PFSK-1 (cell line): ENCODE results near the gene CLEC2L.

Experiments
- FOXP2 ChIP-seq: optimal IDR thresholded peaks from 2 replicates; pipeline ENCODE3; 2011; ENCODE audit warnings: borderline replicate concordance, control low read depth, inconsistent platforms; ENCODE audit not compliant: insufficient read depth; ENCODE audit errors: extremely low read length, extremely low read depth
- POLR2AphosphoS5 ChIP-seq: IDR thresholded peaks from 2 replicates; pipeline ENCODE4 v1.6.1; 2012; ENCODE audit warnings: low read depth, mild to moderate bottlenecking, control low read depth, low read length, moderate library complexity
- SIN3A ChIP-seq: IDR thresholded peaks from 2 replicates; pipeline ENCODE4 v1.6.1; 2012; ENCODE audit warnings: mild to moderate bottlenecking, low read length, moderate library complexity, borderline replicate concordance; ENCODE audit not compliant: insufficient read depth
- TAF1 ChIP-seq: IDR thresholded peaks from 2 replicates; pipeline ENCODE4 v1.6.1; 2012; ENCODE audit warnings: low read length, control low read depth, borderline replicate concordance; ENCODE audit not compliant: insufficient read depth
- TF ChIP-seq, protein P1 (sequence below), 2 experiments: IDR thresholded peaks; 2 replicates each; pipeline versions ENCODE4 v1.6.1 to v1.8.0; 2011 to 2012; ENCODE audit warnings: low read depth in 2 of 2, low read length in 2 of 2, control low read depth in 1 of 2, inconsistent platforms in 1 of 2, mild to moderate bottlenecking in 1 of 2, moderate library complexity in 1 of 2; ENCODE audit not compliant: insufficient read depth in 1 of 2

The CLEC2L gene

DNA sequence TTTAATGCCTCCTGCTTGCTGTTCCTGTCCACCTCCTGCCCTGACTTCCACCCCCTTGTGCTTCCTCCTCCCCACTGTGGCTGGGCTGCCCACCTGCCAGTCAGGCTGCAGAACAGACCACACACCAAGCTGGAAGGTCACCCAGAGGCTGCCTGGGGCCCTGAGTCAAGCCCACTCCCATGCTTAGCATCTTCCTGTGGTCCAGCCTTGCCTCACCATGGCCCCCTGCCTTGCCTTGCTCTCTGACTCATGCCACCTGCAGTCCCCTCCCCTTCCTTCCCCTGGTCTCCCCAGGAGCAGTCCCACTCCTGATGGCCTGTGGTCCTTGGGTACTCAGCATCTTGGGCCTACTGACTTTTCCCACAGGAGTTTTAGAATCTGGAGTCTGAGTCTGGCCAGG is 2.3 kb downstream of the CLEC2L start:
- TF ChIP-seq, protein P1, sequence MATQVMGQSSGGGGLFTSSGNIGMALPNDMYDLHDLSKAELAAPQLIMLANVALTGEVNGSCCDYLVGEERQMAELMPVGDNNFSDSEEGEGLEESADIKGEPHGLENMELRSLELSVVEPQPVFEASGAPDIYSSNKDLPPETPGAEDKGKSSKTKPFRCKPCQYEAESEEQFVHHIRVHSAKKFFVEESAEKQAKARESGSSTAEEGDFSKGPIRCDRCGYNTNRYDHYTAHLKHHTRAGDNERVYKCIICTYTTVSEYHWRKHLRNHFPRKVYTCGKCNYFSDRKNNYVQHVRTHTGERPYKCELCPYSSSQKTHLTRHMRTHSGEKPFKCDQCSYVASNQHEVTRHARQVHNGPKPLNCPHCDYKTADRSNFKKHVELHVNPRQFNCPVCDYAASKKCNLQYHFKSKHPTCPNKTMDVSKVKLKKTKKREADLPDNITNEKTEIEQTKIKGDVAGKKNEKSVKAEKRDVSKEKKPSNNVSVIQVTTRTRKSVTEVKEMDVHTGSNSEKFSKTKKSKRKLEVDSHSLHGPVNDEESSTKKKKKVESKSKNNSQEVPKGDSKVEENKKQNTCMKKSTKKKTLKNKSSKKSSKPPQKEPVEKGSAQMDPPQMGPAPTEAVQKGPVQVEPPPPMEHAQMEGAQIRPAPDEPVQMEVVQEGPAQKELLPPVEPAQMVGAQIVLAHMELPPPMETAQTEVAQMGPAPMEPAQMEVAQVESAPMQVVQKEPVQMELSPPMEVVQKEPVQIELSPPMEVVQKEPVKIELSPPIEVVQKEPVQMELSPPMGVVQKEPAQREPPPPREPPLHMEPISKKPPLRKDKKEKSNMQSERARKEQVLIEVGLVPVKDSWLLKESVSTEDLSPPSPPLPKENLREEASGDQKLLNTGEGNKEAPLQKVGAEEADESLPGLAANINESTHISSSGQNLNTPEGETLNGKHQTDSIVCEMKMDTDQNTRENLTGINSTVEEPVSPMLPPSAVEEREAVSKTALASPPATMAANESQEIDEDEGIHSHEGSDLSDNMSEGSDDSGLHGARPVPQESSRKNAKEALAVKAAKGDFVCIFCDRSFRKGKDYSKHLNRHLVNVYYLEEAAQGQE (IDR thresholded peaks at IDR 0.05; ENCODE audit: insufficient read depth in 1 of 2, low read depth in 2 of 2, low read length in 2 of 2): no peak
- TF ChIP-seq FOXP2 (no peak), SIN3A (no peak), TAF1 (no peak), POLR2AphosphoS5 (no peak)

DNA sequence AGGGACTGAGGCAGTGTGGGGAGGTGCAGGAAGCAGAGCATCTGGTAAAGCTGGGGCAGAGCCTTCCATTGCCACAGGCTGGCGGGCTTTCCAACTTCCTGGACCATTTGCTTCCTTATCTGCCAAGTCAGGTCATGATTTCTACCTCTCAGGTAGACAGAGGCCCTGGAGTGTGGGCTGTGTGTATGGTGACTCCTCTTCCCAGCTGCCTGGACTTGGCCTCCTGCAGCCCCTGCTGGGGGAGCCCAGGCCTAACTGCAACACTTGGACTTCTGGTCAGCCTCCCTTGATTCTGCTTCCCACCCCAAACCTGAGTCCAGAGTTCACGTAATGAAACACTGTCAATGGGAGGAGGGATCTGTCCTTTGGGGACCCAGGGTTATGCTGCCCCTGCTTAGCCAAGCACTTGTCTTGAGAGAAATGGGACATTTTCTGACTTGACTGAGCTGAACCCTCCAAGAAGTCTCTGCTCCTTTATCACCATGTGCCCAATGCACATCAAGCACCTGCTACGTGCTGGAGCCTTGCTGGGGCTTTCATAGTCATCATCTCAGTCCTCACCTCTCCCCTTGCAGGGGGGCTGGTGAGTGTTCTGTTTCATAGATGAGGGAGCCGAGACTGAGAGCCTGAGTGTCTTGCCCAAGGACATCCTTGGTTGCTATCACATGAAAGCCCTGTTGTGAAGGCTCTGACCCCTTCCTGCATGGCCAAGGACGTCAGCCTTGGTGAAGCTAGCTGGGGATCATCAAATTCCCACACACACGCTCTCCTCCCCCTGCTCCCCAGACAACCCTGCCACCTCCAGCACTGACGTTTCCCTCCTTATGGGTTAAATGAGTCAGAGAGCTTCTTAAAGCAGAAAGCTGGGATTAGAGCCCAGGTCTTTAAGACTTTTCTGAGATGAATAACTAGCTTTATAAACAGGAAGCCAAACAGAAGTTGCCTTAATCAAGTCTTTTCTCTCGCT is 3.4 kb downstream of the CLEC2L start:
- TF ChIP-seq, protein P1 (IDR thresholded peaks at IDR 0.05; ENCODE audit: insufficient read depth in 1 of 2, low read depth in 2 of 2, low read length in 2 of 2): no peak
- TF ChIP-seq SIN3A (no peak), FOXP2 (no peak), POLR2AphosphoS5 (no peak), TAF1 (no peak)

DNA sequence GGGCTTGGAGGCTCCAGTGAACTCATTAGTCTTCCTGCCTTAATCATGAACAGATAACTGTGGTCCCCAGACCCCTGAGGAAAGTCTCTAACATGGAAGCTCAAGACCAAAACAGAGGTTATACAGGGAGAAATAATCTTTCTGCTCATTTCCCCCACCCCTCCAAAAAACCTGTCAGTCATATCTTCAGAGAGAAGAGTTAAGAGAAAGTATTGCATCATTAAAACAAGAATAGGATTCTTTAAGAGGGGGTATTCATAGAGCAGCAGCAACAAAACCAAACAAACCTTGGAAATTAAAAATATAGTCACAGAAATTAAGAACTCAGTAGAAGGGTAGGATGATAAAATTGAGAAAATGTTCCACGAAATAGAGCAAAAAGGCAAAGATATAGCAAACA is 7.6 kb downstream of the CLEC2L start:
- TF ChIP-seq POLR2AphosphoS5 (no peak), FOXP2 (no peak), SIN3A (no peak), TAF1 (no peak)
- TF ChIP-seq, protein P1 (IDR thresholded peaks at IDR 0.05; ENCODE audit: insufficient read depth in 1 of 2, low read depth in 2 of 2, low read length in 2 of 2): no peak

- TF ChIP-seq TAF1 (no peak), POLR2AphosphoS5 (no peak), FOXP2 (no peak), SIN3A (no peak)
- TF ChIP-seq, protein P1 (IDR thresholded peaks at IDR 0.05; ENCODE audit: insufficient read depth in 1 of 2, low read depth in 2 of 2, low read length in 2 of 2): no peak
Measured at GRCh38 chr7:139532636-139533155, 9.2 kb downstream of the CLEC2L start.
